ENCODE results near the gene IKZF3. TPM values are rescaled to one million over a fixed set of nuclear protein-coding genes. Genes with fewer than 3 reads are reported as not detected.

Gene IKZF3
- total and polyA plus RNA-seq, 7 experiments from 2014 or later: 9.7 to 77.8 (median 55.5) TPM

DNA sequence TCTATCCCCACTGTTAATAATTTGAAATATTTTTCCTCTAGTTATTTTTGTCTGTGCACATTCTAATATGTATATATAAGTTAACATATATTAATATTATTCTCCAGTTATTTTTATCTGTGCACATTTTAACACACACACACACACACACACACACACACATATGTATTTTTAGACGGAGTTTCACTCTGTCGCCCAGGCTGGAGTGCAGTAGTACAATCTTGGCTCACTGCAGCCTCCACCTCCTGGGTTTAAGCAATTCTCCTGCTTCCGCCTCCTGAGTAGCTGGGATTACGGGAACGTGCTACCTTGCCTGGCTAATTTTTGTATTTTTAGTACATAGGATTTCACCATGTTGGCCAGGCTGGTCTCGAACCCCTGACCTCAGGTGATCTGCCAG lies 146.5 kb downstream of the IKZF3 start:
- POLR2A ChIA-PET: no interaction called here
- Mint-ChIP-seq H3K27ac (no peak overlapping the region), H3K9me3 (no peaks in the 10 kb centered on the region), H3K27me3 (no peaks in the 10 kb centered on the region), H3K4me1 (peaks cover 0 to 2% (median 0%) of the 10 kb centered on the region in 7 donors), H3K4me3 (no peak overlapping the region), H3K36me3 (peaks cover 0 to under 1% (median 0%) of the 10 kb centered on the region in 5 donors)
- Histone ChIP-seq H3K9me3 (ENCODE audit: control insufficient read depth in 2 of 3, low read length in 3 of 3) (no peaks in the 10 kb centered on the region), H3K27ac (ENCODE audit: low read depth, low read length) (no peak overlapping the region), H3K36me3 (ENCODE audit: control insufficient read depth in 2 of 3, insufficient read depth in 3 of 3, low read length in 3 of 3) (no peaks in the 10 kb centered on the region), H3K4me1 (ENCODE audit: control insufficient read depth in 2 of 2, insufficient read depth in 2 of 2, low read length in 2 of 2) (no peaks in the 10 kb centered on the region), H3K27me3 (ENCODE audit: control insufficient read depth in 2 of 2, insufficient read depth in 2 of 2, low read length in 2 of 2) (no peaks in the 10 kb centered on the region), H3K4me3 (ENCODE audit: low read length) (no peak overlapping the region)
- ATAC-seq (no peak), DNase-seq (no peak)
- intact Hi-C loops (cut with micrococcal nuclease): loop anchor here in 1 of 2 donors (1.0 kb wide), 1 partner anchor 95 kb away; no protein-coding TSS in a partner anchor
- CTCF ChIA-PET: interaction anchor here (1.2 kb wide), 1 partner anchor 94 kb away, joined by 3 read pairs; no protein-coding TSS in a partner anchor

- Histone ChIP-seq H3K4me1 (ENCODE audit: control insufficient read depth in 2 of 2, insufficient read depth in 2 of 2, low read length in 2 of 2) (no peaks in the 10 kb centered on the region), H3K27me3 (ENCODE audit: control insufficient read depth in 2 of 2, insufficient read depth in 2 of 2, low read length in 2 of 2) (no peaks in the 10 kb centered on the region), H3K36me3 (ENCODE audit: control insufficient read depth in 2 of 3, insufficient read depth in 3 of 3, low read length in 3 of 3) (no peaks in the 10 kb centered on the region), H3K9me3 (ENCODE audit: control insufficient read depth in 2 of 3, low read length in 3 of 3) (no peaks in the 10 kb centered on the region), H3K27ac (ENCODE audit: low read depth, low read length) (no peak overlapping the region), H3K4me3 (ENCODE audit: low read length) (no peak overlapping the region)
- ChIA-PET CTCF (interaction anchor here (0.6 to 1.2 kb wide), 2 partner anchors 93 to 474 kb away, joined by 3 read pairs; no protein-coding TSS in a partner anchor), POLR2A (no interaction called here)
- H3K4me1 Mint-ChIP-seq: peaks cover 0 to 3% (median 0%) of the 10 kb centered on the region in 7 donors
- H3K36me3 Mint-ChIP-seq: peaks cover 0 to 4% (median 0%) of the 10 kb centered on the region in 5 donors
- no peak overlapping the region for H3K4me3 Mint-ChIP-seq
- no peak overlapping the region for H3K27ac Mint-ChIP-seq
- no peak for DNase-seq
- H3K9me3 Mint-ChIP-seq: no peaks in the 10 kb centered on the region
- H3K27me3 Mint-ChIP-seq: no peaks in the 10 kb centered on the region
- no peak for ATAC-seq
- intact Hi-C loops (cut with micrococcal nuclease): no loop called here
Measured at GRCh38 chr17:39716879-39717536, 147.1 kb downstream of the IKZF3 start.

DNA sequence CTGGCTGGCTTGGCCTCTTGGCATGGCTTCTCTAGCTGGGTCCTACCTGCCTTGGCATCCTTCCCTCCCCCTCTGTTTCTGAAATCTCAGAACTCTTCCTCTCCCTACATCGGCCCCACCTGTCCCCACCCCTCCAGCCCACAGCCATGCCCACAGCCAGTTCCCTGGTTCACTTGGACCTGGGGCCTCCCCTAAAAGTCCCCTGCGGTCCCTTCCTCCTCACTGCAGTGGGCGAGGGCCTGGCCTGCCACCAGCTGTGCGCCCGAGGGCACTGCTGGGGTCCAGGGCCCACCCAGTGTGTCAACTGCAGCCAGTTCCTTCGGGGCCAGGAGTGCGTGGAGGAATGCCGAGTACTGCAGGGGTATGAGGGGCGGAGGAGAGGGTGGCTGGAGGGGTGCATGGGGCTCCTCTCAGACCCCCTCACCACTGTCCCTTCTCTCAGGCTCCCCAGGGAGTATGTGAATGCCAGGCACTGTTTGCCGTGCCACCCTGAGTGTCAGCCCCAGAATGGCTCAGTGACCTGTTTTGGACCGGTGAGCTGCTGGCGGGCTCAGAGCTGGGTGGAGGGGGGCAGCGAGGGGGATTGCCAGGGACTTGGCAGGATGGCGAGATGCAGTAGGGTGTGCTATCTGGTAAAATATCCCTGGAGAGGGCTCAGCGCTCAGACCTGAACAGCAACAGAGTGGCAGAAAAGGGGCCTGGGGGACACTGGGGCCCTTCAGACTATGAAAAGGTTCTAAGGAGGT lies 147.9 kb downstream of the IKZF3 start:
- Histone ChIP-seq H3K36me3 (ENCODE audit: control insufficient read depth in 2 of 3, insufficient read depth in 3 of 3, low read length in 3 of 3) (no peaks in the 10 kb centered on the region), H3K27ac (ENCODE audit: low read depth, low read length) (no peak overlapping the region), H3K27me3 (ENCODE audit: control insufficient read depth in 2 of 2, insufficient read depth in 2 of 2, low read length in 2 of 2) (no peaks in the 10 kb centered on the region), H3K4me1 (ENCODE audit: control insufficient read depth in 2 of 2, insufficient read depth in 2 of 2, low read length in 2 of 2) (no peaks in the 10 kb centered on the region), H3K9me3 (ENCODE audit: control insufficient read depth in 2 of 3, low read length in 3 of 3) (no peaks in the 10 kb centered on the region), H3K4me3 (ENCODE audit: low read length) (no peak overlapping the region)
- H3K4me1 Mint-ChIP-seq: peaks cover 0 to 3% (median 0%) of the 10 kb centered on the region in 7 donors
- ChIA-PET CTCF (interaction anchor here (0.6 kb wide), 1 partner anchor 473 kb away, joined by 3 read pairs; no protein-coding TSS in a partner anchor), POLR2A (no interaction called here)
- no peaks in the 10 kb centered on the region for H3K27me3 Mint-ChIP-seq
- peaks cover 0 to 4% (median 0%) of the 10 kb centered on the region in 5 donors for H3K36me3 Mint-ChIP-seq
- intact Hi-C loops (cut with micrococcal nuclease): no loop called here
- no peaks in the 10 kb centered on the region for H3K9me3 Mint-ChIP-seq
- no peak overlapping the region for H3K27ac Mint-ChIP-seq
- DNase-seq: no peak
- ATAC-seq: no peak
- H3K4me3 Mint-ChIP-seq: no peak overlapping the region

- H3K9me3 Mint-ChIP-seq: no peaks in the 10 kb centered on the region
- H3K27ac ChIP-seq (ENCODE audit: low read depth, low read length): no peak overlapping the region
- no peaks in the 10 kb centered on the region for H3K9me3 ChIP-seq (ENCODE audit: control insufficient read depth in 2 of 3, low read length in 3 of 3)
- H3K36me3 ChIP-seq (ENCODE audit: control insufficient read depth in 2 of 3, insufficient read depth in 3 of 3, low read length in 3 of 3): no peaks in the 10 kb centered on the region
- H3K27me3 Mint-ChIP-seq: no peaks in the 10 kb centered on the region
- no peaks in the 10 kb centered on the region for H3K27me3 ChIP-seq (ENCODE audit: control insufficient read depth in 2 of 2, insufficient read depth in 2 of 2, low read length in 2 of 2)
- ATAC-seq: no peak
- peaks cover 0 to 4% (median 0%) of the 10 kb centered on the region in 5 donors for H3K36me3 Mint-ChIP-seq
- DNase-seq: no peak
- H3K4me1 ChIP-seq (ENCODE audit: control insufficient read depth in 2 of 2, insufficient read depth in 2 of 2, low read length in 2 of 2): no peaks in the 10 kb centered on the region
- H3K4me3 Mint-ChIP-seq: no peak overlapping the region
- ChIA-PET POLR2A (no interaction called here), CTCF (no interaction called here)
- intact Hi-C loops (cut with micrococcal nuclease): no loop called here
- H3K4me1 Mint-ChIP-seq: peaks cover 0 to 3% (median 0%) of the 10 kb centered on the region in 7 donors
- H3K27ac Mint-ChIP-seq: no peak overlapping the region
- no peak overlapping the region for H3K4me3 ChIP-seq (ENCODE audit: low read length)
Measured at GRCh38 chr17:39715375-39716072, 148.6 kb downstream of the IKZF3 start.

- H3K36me3 ChIP-seq (ENCODE audit: control insufficient read depth in 2 of 3, insufficient read depth in 3 of 3, low read length in 3 of 3): no peaks in the 10 kb centered on the region
- no peaks in the 10 kb centered on the region for H3K9me3 ChIP-seq (ENCODE audit: control insufficient read depth in 2 of 3, low read length in 3 of 3)
- POLR2A ChIA-PET: interaction anchor here (0.6 kb wide), 1 partner anchor 51 kb away, joined by 3 read pairs; no protein-coding TSS in a partner anchor
- peaks cover 0 to 6% (median 5%) of the 10 kb centered on the region in 7 donors for H3K4me1 Mint-ChIP-seq
- CTCF ChIA-PET: interaction anchor here (0.9 to 1.7 kb wide), 2 partner anchors 15 to 48 kb away, joined by 3 to 5 read pairs; no protein-coding TSS in a partner anchor
- no peak overlapping the region for H3K27ac Mint-ChIP-seq
- ATAC-seq (no peak), DNase-seq (no peak)
- no peaks in the 10 kb centered on the region for H3K27me3 ChIP-seq (ENCODE audit: control insufficient read depth in 2 of 2, insufficient read depth in 2 of 2, low read length in 2 of 2)
- H3K4me3 Mint-ChIP-seq: no peak overlapping the region
- H3K4me1 ChIP-seq (ENCODE audit: control insufficient read depth in 2 of 2, insufficient read depth in 2 of 2, low read length in 2 of 2): no peaks in the 10 kb centered on the region
- H3K9me3 Mint-ChIP-seq: peaks cover 0 to 2% (median 0%) of the 10 kb centered on the region in 11 donors
- H3K36me3 Mint-ChIP-seq: peaks cover 0 to 4% (median 0%) of the 10 kb centered on the region in 5 donors
- no peaks in the 10 kb centered on the region for H3K27me3 Mint-ChIP-seq
- no peak overlapping the region for H3K27ac ChIP-seq (ENCODE audit: low read depth, low read length)
- H3K4me3 ChIP-seq (ENCODE audit: low read length): no peak overlapping the region
- intact Hi-C loops (cut with micrococcal nuclease): no loop called here
Measured at GRCh38 chr17:39714234-39714633, 149.9 kb downstream of the IKZF3 start.

- ATAC-seq: no peak
- H3K4me1 Mint-ChIP-seq: peaks cover 8 to 25% (median 17%) of the 10 kb centered on the region in 7 donors
- ChIA-PET CTCF (interaction anchor here (0.7 kb wide), 1 partner anchor 160 kb away, joined by 3 read pairs; no protein-coding TSS in a partner anchor), POLR2A (no interaction called here)
- Histone ChIP-seq H3K36me3 (ENCODE audit: control insufficient read depth in 2 of 3, insufficient read depth in 3 of 3, low read length in 3 of 3) (no peaks in the 10 kb centered on the region), H3K9me3 (ENCODE audit: control insufficient read depth in 2 of 3, low read length in 3 of 3) (no peaks in the 10 kb centered on the region), H3K4me3 (ENCODE audit: low read length) (no peak overlapping the region), H3K4me1 (ENCODE audit: control insufficient read depth in 2 of 2, insufficient read depth in 2 of 2, low read length in 2 of 2) (peaks cover 6 to 9% of the 10 kb centered on the region in 2 donors), H3K27ac (ENCODE audit: low read depth, low read length) (no peak overlapping the region), H3K27me3 (ENCODE audit: control insufficient read depth in 2 of 2, insufficient read depth in 2 of 2, low read length in 2 of 2) (no peaks in the 10 kb centered on the region)
- no peak overlapping the region for H3K4me3 Mint-ChIP-seq
- DNase-seq: no peak
- intact Hi-C loops (cut with micrococcal nuclease): no loop called here
- peaks cover 0 to 2% (median 0%) of the 10 kb centered on the region in 11 donors for H3K9me3 Mint-ChIP-seq
- H3K27me3 Mint-ChIP-seq: no peaks in the 10 kb centered on the region
- no peak overlapping the region for H3K27ac Mint-ChIP-seq
- H3K36me3 Mint-ChIP-seq: peaks cover 0 to 4% (median 0%) of the 10 kb centered on the region in 5 donors
Measured at GRCh38 chr17:39711851-39712250, 152.3 kb downstream of the IKZF3 start.

All from naive thymus-derived CD4-positive, alpha-beta T cell (primary cell).